Osteoblast (primary cell): ENCODE measurements around the gene CCDC116. TPM values are rescaled to one million over a fixed set of nuclear protein-coding genes. Genes with fewer than 3 reads are reported as not detected.

Source experiments
- DNase-seq: peaks from one replicate; pipeline ENCODE4 v3.0.0; 2011; ENCODE audit warnings: low spot score, mixed read lengths; ENCODE audit not compliant: insufficient read length; ENCODE audit errors: missing footprints
- H2AFZ ChIP-seq: 2 replicates; pipeline ENCODE4 v1.6.0; 2011; ENCODE audit warnings: mild to moderate bottlenecking, low read length
- H3K27ac ChIP-seq: 2 replicates; pipeline ENCODE4 v1.5.1; 2011; ENCODE audit warnings: mild to moderate bottlenecking, low read depth, low read length, moderate library complexity
- H3K27me3 ChIP-seq: 2 replicates; pipeline ENCODE4 v1.6.0; 2012; ENCODE audit warnings: mild to moderate bottlenecking, control low read depth, inconsistent platforms, low read length, moderate library complexity; ENCODE audit not compliant: insufficient read depth
- H3K36me3 ChIP-seq: 2 replicates; pipeline ENCODE4 v1.5.1; 2011; ENCODE audit warnings: mild to moderate bottlenecking, low read length, control low read depth, moderate library complexity; ENCODE audit not compliant: insufficient read depth
- H3K4me1 ChIP-seq: 2 replicates; pipeline ENCODE4 v1.5.1; 2011; ENCODE audit warnings: mild to moderate bottlenecking, low read length, control low read depth, moderate library complexity; ENCODE audit not compliant: insufficient read depth
- H3K4me2 ChIP-seq: 2 replicates; pipeline ENCODE4 v1.6.0; 2011; ENCODE audit warnings: mild to moderate bottlenecking, low read length; ENCODE audit not compliant: insufficient read depth
- H3K4me3 ChIP-seq: fragments of 200-600 bp; sonication (generic); 3 replicates; pipeline ENCODE4 v1.5.1; 2012; ENCODE audit warnings: mild to moderate bottlenecking, low read length, inconsistent platforms; ENCODE audit not compliant: insufficient read depth
- H3K79me2 ChIP-seq: 2 replicates; pipeline ENCODE4 v1.6.0; 2012; ENCODE audit warnings: mild to moderate bottlenecking, low read length, control low read depth, inconsistent platforms; ENCODE audit not compliant: insufficient read depth
- H3K9me3 ChIP-seq: 2 replicates; pipeline ENCODE4 v1.5.1; 2011; ENCODE audit warnings: low read depth, low read length, control low read depth
- H4K20me1 ChIP-seq: 2 replicates; pipeline ENCODE4 v1.6.0; 2012; ENCODE audit warnings: mild to moderate bottlenecking, low read length, control low read depth; ENCODE audit not compliant: insufficient read depth
- total RNA-seq: library from RNA; depleted of rRNA; stranded (reverse); fragments of >200 nt; gene quantifications from 2 replicates; pipeline ENCODE4 v1.2.3, GENCODE V29; 2012
- TF ChIP-seq, protein P1 (sequence below): IDR thresholded peaks from 2 replicates; pipeline ENCODE4 v1.5.1; 2011; ENCODE audit warnings: mild to moderate bottlenecking, low read depth, low read length, moderate library complexity; ENCODE audit errors: extremely low read depth

CCDC116 gene, protein sequence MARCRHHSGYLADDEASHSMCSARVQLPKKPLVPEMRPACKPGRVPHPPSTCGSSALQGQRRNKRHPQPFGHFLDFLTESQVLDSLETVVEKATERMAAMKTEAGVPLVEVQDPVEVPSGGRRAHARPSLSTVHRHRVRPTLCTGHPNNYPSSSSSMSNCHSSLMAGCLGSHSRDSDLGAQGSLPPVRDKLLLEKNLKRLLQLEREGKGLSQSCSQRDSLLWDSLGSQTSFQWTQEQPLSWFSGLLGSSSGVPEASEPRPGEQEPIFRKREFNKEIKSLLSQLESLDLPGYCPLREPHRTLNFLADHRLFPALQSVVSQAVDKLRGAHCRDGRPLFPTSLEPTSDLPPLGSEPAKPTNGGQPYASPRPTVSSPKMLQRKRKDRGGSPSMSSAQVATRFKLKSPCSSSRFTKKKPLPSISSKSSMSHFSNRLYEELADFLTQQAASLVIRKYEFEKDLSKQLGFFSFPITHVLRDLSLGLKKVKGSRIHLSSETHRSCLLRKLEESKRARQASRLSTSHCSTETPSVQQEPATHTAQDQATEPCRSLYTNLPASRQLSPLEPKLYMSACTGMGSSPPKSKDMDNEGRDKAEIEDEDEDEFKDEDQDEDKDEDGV
- total RNA-seq, result 0.29 and 0.36 TPM in 2 replicates

DNA sequence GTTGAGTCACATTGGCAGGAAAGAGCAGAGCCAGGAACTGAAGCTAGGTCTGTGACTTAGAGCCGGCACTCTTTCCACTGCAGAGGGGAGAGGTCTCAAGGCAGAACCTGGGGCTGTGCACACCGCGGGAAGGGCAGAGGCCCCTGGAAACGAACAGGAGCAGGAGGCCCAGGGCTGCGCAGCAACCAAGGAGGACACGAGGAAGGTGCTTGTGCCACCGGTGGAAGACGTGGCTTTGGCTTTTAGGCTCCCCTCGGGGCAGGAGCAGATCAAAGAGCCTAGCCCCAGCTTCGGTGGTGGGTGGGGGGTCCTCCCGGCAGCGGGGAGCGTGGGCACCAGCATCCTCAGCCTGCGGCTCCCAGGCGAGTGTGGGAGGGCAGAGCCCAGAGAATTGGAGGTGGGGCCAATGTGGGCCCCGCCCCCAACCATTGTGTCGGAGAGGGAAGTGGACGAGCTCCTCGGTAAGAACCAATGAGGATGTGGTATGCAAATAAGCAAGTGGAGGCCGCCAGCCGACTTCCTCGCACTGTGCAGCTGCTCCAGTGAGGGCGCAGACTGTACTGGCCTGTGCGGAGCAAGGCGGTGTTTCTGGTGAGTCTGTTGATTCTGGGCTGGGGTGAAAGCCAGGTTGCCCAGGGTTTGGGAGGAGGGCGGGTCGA lies at the start of gene CCDC116:
TSS of gene CCDC116 (plus strand) at position 524 of the 659 bp plus-strand sequence. CDS start 422 bp downstream, outside the sequence.
- peaks cover 4% of the 10 kb centered on the region for H3K4me1 ChIP-seq

DNA sequence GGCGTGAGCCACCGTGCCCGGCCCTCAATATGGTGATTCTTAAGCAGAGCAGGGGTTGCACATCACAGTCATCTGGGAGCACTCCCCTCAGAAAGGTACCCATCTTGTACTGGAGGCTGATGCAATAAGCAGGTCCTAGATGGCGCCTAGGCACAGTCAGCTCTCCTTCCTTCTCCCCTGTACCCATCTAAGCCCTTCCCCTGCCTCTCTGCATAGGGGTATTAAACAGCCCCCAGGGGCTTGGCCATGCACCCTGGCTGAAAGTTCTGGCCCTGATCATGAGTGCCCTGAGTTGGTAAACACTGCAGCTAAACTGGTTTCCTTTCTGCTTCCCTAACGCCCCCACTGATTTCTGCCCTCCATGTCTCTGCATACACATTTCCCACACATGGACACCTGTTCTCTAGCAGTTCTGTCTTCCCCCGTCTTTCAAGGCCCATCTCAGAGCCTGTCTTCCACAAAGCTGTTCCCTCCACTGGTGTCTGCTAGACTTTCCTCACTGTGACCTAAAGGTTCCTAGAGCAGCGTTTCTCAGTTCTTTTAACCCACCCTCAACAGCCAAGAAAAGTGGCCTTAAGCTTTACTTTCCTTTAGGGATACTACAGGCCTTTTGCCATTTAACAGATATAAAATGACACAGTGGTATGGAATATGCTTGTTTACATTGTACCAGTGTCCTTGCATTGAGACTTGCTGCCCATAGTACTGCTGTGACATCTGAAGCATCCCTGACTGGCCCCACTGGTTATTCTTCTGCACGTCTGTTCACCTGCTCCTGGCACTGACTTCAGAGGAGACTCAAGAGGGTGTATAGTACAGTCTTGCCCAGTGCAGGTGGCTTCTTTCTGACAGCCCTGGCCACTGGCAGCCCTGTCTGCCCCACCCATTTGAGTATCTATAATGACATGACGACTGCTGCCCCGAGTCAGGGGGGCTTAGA lies 49.5 kb upstream of the CCDC116 start:
- TF ChIP-seq, protein P1, sequence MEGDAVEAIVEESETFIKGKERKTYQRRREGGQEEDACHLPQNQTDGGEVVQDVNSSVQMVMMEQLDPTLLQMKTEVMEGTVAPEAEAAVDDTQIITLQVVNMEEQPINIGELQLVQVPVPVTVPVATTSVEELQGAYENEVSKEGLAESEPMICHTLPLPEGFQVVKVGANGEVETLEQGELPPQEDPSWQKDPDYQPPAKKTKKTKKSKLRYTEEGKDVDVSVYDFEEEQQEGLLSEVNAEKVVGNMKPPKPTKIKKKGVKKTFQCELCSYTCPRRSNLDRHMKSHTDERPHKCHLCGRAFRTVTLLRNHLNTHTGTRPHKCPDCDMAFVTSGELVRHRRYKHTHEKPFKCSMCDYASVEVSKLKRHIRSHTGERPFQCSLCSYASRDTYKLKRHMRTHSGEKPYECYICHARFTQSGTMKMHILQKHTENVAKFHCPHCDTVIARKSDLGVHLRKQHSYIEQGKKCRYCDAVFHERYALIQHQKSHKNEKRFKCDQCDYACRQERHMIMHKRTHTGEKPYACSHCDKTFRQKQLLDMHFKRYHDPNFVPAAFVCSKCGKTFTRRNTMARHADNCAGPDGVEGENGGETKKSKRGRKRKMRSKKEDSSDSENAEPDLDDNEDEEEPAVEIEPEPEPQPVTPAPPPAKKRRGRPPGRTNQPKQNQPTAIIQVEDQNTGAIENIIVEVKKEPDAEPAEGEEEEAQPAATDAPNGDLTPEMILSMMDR, result no peak
- Histone ChIP-seq H3K27me3 (no peaks in the 10 kb centered on the region), H3K9me3 (no peaks in the 10 kb centered on the region), H3K4me1 (peaks cover 10% of the 10 kb centered on the region), H3K4me3 (no peak overlapping the region), H2AFZ (no peak overlapping the region), H3K27ac (no peak overlapping the region), H3K79me2 (peaks cover 98% of the 10 kb centered on the region), H3K36me3 (no peaks in the 10 kb centered on the region), H3K4me2 (no peak overlapping the region), H4K20me1 (peaks cover 74% of the 10 kb centered on the region)
- DNase-seq, result no peak

More for the DNA sequence above, at the start of gene CCDC116:
- Histone ChIP-seq H3K36me3 (no peaks in the 10 kb centered on the region), H3K9me3 (no peaks in the 10 kb centered on the region), H3K4me3 (no peak within 1 kb of the TSS), H2AFZ (no peak within 1 kb of the TSS), H3K27me3 (no peaks in the 10 kb centered on the region), H3K79me2 (peaks cover 20% of the 10 kb centered on the region), H3K27ac (no peak within 1 kb of the TSS), H4K20me1 (peaks cover 9% of the 10 kb centered on the region), H3K4me2 (no peak within 1 kb of the TSS)
- TF ChIP-seq, protein P1, result no peak
- peak; percentile 74 for DNase-seq

DNA sequence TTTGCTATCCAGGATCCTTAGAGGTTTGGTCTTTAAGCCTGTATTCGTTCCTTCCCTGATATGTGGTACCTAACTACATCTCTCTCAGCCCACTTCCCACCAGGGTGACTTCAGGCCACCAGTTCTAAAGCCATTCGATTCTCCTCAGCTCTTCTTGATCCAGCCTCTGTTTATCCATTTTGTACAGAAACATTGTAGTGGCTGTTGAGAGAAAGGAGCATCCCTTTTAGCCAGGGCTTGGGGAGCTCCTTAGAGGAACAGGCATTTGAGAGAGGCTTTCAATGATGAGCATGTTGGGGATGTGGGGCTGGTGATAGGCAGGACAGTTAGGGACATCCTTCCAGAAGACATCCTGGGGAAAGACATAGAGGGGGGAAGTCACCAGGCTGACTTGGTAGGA lies 47.2 kb upstream of the CCDC116 start:
- H4K20me1 ChIP-seq, result peaks cover 67% of the 10 kb centered on the region
- no peak for DNase-seq
- H3K4me1 ChIP-seq, result peaks cover 4% of the 10 kb centered on the region
- no peak overlapping the region for H3K4me2 ChIP-seq
- no peak overlapping the region for H2AFZ ChIP-seq
- H3K9me3 ChIP-seq, result no peaks in the 10 kb centered on the region
- peaks cover 95% of the 10 kb centered on the region for H3K79me2 ChIP-seq
- no peaks in the 10 kb centered on the region for H3K27me3 ChIP-seq
- H3K36me3 ChIP-seq, result no peaks in the 10 kb centered on the region
- no peak overlapping the region for H3K4me3 ChIP-seq
- TF ChIP-seq, protein P1, result no peak
- no peak overlapping the region for H3K27ac ChIP-seq
